Body of pancreas (tissue), 4 donors: ENCODE data around the gene NKD2. TPM values are rescaled to one million over a fixed set of nuclear protein-coding genes. Genes with fewer than 3 reads are reported as not detected.

Experiments used
- ATAC-seq: fragments of 150-250 bp; one replicate; pipeline ENCODE4 v1.9.1; 2016
- DNase-seq, 4 donors: peaks; one replicate each; pipeline ENCODE4 v3.0.0-alpha.2; 2019
- H3K27ac ChIP-seq, 4 donors: fragments of 200-600 bp; sonication (generic); 1 replicate in 3 of 4; 2 replicates in 1 of 4; pipeline versions ENCODE4 v1.5.1 to v1.6.1; 2016 to 2019; ENCODE audit warnings: mild to moderate bottlenecking in 1 of 4, mixed read lengths in 1 of 4, moderate library complexity in 1 of 4
- H3K27me3 ChIP-seq, 2 donors: fragments of 200-600 bp; sonication (generic); one replicate each; pipeline ENCODE4 v1.6.0; 2016; ENCODE audit warnings: mild to moderate bottlenecking in 1 of 2
- H3K36me3 ChIP-seq, 2 donors: fragments of 200-600 bp; sonication (generic); replicated peaks in 1 of 2; 2 replicates each; pipeline ENCODE4 v1.5.1; 2016; ENCODE audit warnings: low read depth in 2 of 2; ENCODE audit not compliant: insufficient read depth in 1 of 2
- H3K4me1 ChIP-seq: fragments of 200-600 bp; sonication (generic); one replicate; pipeline ENCODE4 v1.6.0; 2016
- H3K4me3 ChIP-seq, 2 donors: fragments of 200-600 bp; sonication (generic); 1 replicate in 1 of 2; 2 replicates in 1 of 2; pipeline ENCODE4 v1.5.1; 2016 to 2019
- H3K9me3 ChIP-seq, 3 donors: fragments of 200-600 bp; sonication (generic); 1 replicate in 2 of 3; 2 replicates in 1 of 3; pipeline ENCODE4 v1.5.1; 2016
- POLR2A ChIP-seq, 3 donors: fragments of 450-650 bp; IDR thresholded peaks; one replicate each; pipeline ENCODE4 v1.6.1; 2016; ENCODE audit warnings: antibody characterized with exemption in 3 of 3, mild to moderate bottlenecking in 2 of 3
- whole genome bisulfite sequencing, 2 donors: methylation state at CpG; one replicate each; pipeline ENCODE4 v1.1.5; 2017; 5-methylcytosine and 5-hydroxymethylcytosine counted together
- intact Hi-C: fragments of 100-400 bp; cut with DNase I; formaldehyde crosslinking; loops from one replicate; pipeline ENCODE4 v1.15.1; 2023
- total RNA-seq, 2 donors: library from RNA; depleted of rRNA; stranded (reverse); fragments of >200 nt; gene quantifications; one replicate each; pipeline ENCODE4 v1.1.0, GENCODE V29; 2016
- TF ChIP-seq, protein P1 (sequence below), 7 experiments: fragments of 450-650 bp in 4 of 7; fragments of 200-600 bp in 3 of 7; sonication (generic) in 3 of 7; IDR thresholded peaks; one replicate each; pipeline ENCODE4 v1.5.1; 2016 to 2019; ENCODE audit warnings: antibody characterized with exemption in 7 of 7

NKD2 gene
- total RNA-seq, 2 donors from 2014 or later, result 4.2 to 12.2 TPM

- peaks cover 6% of the 10 kb centered on the region for H3K4me1 ChIP-seq
- H3K27ac ChIP-seq, result peak overlapping the region in 3 of 4 donors; percentile 54 to 62 (median 59)
Measured at GRCh38 chr5:994272-994607, 14.4 kb upstream of the NKD2 start.

DNA sequence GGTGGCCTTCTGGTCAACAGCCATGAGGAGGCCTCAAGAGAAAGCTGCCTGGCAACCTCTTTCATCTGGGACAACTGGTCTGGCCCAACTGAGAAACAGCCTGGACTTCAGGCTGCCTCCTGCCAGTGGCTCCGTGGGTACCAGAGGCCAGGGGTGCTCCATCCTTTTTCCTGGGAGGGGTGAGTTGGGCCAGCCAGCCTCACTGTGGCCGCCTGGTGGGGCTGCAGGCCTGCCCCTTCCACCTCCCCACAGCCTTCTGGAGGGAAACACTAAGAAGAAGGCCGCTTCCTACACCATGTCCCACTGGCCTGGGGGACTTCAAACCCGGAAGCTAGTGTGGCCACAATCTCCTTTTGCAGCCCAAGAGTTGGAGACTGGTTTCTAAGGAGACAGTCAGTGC, 13.8 kb upstream of the NKD2 start:
- ATAC-seq, result no peak
- intact Hi-C loops, result no loop called here
- peak in 1 of 4 donors; percentile 0 for DNase-seq
- WGBS, 2 donors, result 78 to 90% methylated on average over 2 to 4 of the region's 4 CpGs
- TF ChIP-seq POLR2A (IDR thresholded peaks at IDR 0.05), result no peak
- TF ChIP-seq, protein P1, sequence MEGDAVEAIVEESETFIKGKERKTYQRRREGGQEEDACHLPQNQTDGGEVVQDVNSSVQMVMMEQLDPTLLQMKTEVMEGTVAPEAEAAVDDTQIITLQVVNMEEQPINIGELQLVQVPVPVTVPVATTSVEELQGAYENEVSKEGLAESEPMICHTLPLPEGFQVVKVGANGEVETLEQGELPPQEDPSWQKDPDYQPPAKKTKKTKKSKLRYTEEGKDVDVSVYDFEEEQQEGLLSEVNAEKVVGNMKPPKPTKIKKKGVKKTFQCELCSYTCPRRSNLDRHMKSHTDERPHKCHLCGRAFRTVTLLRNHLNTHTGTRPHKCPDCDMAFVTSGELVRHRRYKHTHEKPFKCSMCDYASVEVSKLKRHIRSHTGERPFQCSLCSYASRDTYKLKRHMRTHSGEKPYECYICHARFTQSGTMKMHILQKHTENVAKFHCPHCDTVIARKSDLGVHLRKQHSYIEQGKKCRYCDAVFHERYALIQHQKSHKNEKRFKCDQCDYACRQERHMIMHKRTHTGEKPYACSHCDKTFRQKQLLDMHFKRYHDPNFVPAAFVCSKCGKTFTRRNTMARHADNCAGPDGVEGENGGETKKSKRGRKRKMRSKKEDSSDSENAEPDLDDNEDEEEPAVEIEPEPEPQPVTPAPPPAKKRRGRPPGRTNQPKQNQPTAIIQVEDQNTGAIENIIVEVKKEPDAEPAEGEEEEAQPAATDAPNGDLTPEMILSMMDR (IDR thresholded peaks at IDR 0.05), result no peak
- Histone ChIP-seq H3K9me3 (no peaks in the 10 kb centered on the region), H3K27me3 (no peaks in the 10 kb centered on the region), H3K36me3 (no peaks in the 10 kb centered on the region), H3K4me3 (no peak overlapping the region), H3K27ac (no peak overlapping the region), H3K4me1 (peaks cover 6% of the 10 kb centered on the region)

More at GRCh38 chr5:994272-994607, 14.4 kb upstream of the NKD2 start:
- intact Hi-C loops, result no loop called here
- 74 to 78% methylated on average over 2 to 3 of the region's 3 CpGs for WGBS, 2 donors
- DNase-seq, result no peak
- TF ChIP-seq POLR2A (IDR thresholded peaks at IDR 0.05), result no peak
- TF ChIP-seq, protein P1 (IDR thresholded peaks at IDR 0.05), result no peak
- Histone ChIP-seq H3K4me3 (no peak overlapping the region), H3K9me3 (no peaks in the 10 kb centered on the region), H3K36me3 (no peaks in the 10 kb centered on the region), H3K27me3 (no peaks in the 10 kb centered on the region)
- ATAC-seq, result no peak

GRCh38 chr5:995318-995717, 13.3 kb upstream of the NKD2 start:
- intact Hi-C loops, result no loop called here
- Histone ChIP-seq H3K9me3 (no peaks in the 10 kb centered on the region), H3K27ac (no peak overlapping the region), H3K36me3 (no peaks in the 10 kb centered on the region), H3K4me1 (peaks cover 6% of the 10 kb centered on the region), H3K27me3 (no peaks in the 10 kb centered on the region), H3K4me3 (no peak overlapping the region)
- no peak for TF ChIP-seq POLR2A (IDR thresholded peaks at IDR 0.05)
- TF ChIP-seq, protein P1 (IDR thresholded peaks at IDR 0.05), result no peak
- 77 to 94% methylated on average over 3 to 4 of the region's 4 CpGs for WGBS, 2 donors
- ATAC-seq (no peak), DNase-seq (peak in 1 of 4 donors; percentile 8)

- Histone ChIP-seq H3K4me1 (peaks cover 6% of the 10 kb centered on the region), H3K27ac (peak overlapping the region in 3 of 4 donors; percentile 21 to 58 (median 38)), H3K9me3 (no peaks in the 10 kb centered on the region), H3K36me3 (no peaks in the 10 kb centered on the region), H3K4me3 (no peak overlapping the region), H3K27me3 (no peaks in the 10 kb centered on the region)
- DNase-seq (peak; percentile 14 to 40 (median 26)), ATAC-seq (peak; percentile 58)
- 23 to 32% methylated on average over 4 of the region's 4 CpGs for WGBS, 2 donors
- intact Hi-C loops, result no loop called here
- no peak for TF ChIP-seq POLR2A (IDR thresholded peaks at IDR 0.05)
- TF ChIP-seq, protein P1 (IDR thresholded peaks at IDR 0.05), result no peak
Measured at GRCh38 chr5:997001-997474, 11.6 kb upstream of the NKD2 start.

DNA sequence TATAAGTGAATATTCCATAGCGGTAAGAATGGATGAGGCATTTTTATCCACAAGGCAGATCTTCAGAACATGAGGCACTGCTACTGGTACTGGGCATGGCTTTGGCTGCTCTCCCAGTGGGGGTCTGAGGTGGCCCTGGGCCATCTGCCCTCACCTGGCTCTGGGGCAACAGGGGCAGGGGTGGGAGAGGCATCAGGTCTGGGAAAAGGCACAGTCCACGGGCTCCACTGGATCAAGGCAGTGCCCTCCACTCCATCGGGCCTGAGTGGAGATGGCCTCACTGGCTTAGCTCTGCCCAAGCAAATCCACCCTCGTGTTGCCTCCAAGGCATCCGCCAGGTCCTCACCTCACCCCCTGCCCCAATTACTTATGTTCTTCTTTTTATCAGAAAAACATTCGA, 10.9 kb upstream of the NKD2 start:
- intact Hi-C loops, result no loop called here
- no peak for TF ChIP-seq POLR2A (IDR thresholded peaks at IDR 0.05)
- TF ChIP-seq, protein P1 (IDR thresholded peaks at IDR 0.05), result no peak
- H3K4me3 ChIP-seq, result no peak overlapping the region
- ATAC-seq (no peak), DNase-seq (peak in 1 of 4 donors; percentile 11)
- whole genome bisulfite sequencing, 2 donors, result 76 to 86% methylated on average over 6 of the region's 6 CpGs
- peak overlapping the region in 1 of 4 donors; percentile 19 for H3K27ac ChIP-seq
- no peaks in the 10 kb centered on the region for H3K9me3 ChIP-seq
- no peaks in the 10 kb centered on the region for H3K27me3 ChIP-seq
- H3K4me1 ChIP-seq, result peaks cover 6% of the 10 kb centered on the region
- no peaks in the 10 kb centered on the region for H3K36me3 ChIP-seq
